AG10803 (cell line): ENCODE data around the gene NPPA.
A peak's percentile ranks its signal among the peaks of the same experiment; 100 is the strongest.

Source experiments
- DNase-seq: peaks from one replicate; pipeline ENCODE4 v3.0.0; 2010; ENCODE audit warnings: low read depth
- H3K4me3 ChIP-seq: 2 replicates; pipeline ENCODE4 v1.5.1; 2011; ENCODE audit warnings: mild to moderate bottlenecking, low read length, control low read depth
- TF ChIP-seq, protein P1 (sequence below): conservative IDR thresholded peaks from 2 replicates; pipeline ENCODE4 v1.5.1; 2011; ENCODE audit warnings: mild to moderate bottlenecking, low read length, control low read depth, inconsistent platforms

Gene NPPA

DNA sequence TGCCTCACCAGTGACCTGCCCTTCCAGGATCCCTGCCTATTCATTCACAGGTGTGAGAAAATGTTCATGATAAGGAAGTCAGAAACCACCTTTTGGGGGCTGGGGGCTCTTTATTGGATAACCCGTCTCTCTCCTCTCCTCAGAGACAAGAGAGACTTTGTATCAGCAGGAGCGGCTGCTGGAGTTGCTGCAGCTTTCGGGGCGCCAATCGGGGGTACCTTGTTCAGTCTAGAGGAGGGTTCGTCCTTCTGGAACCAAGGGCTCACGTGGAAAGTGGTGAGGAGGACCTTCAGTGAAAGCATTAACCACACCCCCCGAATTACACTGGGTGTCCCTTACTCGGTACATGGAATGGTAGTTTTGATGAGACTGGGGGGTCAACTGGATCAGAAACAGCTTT, 20.6 kb downstream of the NPPA start:
- no peak for DNase-seq
- no peak overlapping the region for H3K4me3 ChIP-seq
- TF ChIP-seq, protein P1, sequence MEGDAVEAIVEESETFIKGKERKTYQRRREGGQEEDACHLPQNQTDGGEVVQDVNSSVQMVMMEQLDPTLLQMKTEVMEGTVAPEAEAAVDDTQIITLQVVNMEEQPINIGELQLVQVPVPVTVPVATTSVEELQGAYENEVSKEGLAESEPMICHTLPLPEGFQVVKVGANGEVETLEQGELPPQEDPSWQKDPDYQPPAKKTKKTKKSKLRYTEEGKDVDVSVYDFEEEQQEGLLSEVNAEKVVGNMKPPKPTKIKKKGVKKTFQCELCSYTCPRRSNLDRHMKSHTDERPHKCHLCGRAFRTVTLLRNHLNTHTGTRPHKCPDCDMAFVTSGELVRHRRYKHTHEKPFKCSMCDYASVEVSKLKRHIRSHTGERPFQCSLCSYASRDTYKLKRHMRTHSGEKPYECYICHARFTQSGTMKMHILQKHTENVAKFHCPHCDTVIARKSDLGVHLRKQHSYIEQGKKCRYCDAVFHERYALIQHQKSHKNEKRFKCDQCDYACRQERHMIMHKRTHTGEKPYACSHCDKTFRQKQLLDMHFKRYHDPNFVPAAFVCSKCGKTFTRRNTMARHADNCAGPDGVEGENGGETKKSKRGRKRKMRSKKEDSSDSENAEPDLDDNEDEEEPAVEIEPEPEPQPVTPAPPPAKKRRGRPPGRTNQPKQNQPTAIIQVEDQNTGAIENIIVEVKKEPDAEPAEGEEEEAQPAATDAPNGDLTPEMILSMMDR, result no peak

DNA sequence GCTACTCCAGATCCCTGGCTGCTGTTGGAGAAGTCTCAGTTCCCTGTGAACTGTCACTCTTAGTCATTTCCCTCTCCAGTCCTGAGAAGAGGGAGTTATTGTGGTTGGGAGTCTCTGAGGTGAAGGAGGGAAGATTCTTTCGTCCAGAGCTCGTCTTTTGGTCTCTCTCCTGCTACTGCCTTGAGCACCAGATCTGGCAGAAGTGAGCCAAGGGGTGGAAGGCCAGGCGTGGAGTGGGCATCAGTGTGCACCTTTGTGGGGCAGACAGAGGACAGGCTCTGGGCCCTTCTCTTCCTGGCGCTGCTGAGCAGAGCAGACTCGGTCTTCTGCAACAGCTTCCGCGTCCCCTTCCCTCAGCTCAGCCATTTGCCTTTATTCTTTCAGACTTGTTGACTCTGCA, 22.5 kb downstream of the NPPA start:
- no peak overlapping the region for H3K4me3 ChIP-seq
- TF ChIP-seq, protein P1, result no peak
- DNase-seq, result no peak

DNA sequence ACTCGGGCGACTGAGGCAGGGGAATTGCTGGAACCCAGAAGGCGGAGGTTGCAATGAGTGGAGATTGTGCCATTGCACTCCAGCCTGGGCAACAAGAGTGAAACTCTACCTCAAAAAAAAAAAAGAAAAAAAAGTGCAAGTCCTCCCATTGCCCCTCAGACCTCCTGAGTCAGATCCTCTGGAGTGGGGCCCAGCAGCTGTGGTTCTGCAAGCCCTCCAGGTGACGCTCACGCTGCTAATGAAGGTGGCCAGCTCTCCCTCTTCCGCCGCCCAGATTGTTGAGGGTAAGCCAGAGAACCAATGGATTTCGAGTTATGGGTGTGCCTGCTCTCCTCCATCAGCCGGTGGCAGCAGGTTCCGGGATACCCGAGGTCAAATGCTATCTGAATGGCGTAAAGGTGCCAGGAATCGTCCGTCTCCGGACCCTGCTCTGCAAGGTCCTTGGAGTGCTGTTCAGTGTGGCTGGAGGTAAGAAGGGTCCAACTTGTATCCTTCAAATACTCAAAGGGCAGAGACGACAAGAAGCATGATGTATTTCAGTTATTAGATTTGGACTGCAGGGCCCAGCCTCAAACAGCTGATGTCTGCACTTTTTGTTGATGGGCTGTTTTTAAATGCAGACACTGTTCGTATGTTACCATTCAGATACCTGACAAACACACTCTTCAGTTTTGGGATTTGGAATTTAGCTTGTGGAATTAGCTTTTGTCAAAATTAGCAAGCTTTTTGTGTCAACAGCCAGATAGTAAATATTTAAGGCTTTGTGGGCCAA, 24.0 kb downstream of the NPPA start:
- TF ChIP-seq, protein P1, result no peak
- DNase-seq, result no peak
- no peak overlapping the region for H3K4me3 ChIP-seq

DNA sequence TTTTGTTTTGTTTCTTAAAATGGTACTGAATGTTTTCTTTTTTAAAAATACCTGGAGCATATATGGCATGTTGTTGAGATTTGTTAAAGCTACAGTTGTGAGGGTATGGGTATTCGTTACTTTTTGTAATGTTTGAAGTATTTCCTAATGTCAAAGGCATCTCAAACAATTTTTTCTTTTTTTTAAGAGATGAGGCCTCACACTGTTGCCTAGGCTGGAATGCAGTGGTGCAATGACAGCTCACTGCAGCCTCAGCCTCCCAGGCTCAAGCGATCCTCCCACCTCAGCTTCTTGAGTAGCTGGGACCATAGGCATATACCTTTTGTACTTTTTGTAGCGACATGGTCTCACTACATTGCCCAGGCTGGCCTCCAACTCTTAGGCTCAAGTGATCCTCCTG, 25.5 kb downstream of the NPPA start:
- DNase-seq, result peak; percentile 56
- TF ChIP-seq, protein P1, result no peak
- no peak overlapping the region for H3K4me3 ChIP-seq

DNA sequence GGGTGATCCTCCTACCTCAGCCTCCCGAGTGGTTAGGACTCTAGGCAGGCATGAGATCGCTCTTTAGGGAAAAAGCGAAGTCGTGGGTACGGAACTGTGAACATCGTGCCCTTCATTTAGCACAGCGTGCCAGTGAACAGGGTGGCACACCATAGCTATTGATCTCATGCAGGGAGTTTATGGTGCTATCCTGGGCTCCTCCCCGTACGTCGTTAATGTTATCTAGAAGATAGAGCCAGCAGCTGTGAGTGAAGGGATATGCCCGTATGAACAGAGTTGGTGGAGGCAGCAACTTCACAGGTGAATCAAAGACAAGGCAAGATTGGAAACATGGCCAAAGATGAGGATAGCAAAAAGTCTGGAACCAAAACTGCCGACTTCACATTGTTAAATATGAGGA, 30.4 kb downstream of the NPPA start:
- DNase-seq, result no peak
- TF ChIP-seq, protein P1, result no peak
- no peak overlapping the region for H3K4me3 ChIP-seq

DNA sequence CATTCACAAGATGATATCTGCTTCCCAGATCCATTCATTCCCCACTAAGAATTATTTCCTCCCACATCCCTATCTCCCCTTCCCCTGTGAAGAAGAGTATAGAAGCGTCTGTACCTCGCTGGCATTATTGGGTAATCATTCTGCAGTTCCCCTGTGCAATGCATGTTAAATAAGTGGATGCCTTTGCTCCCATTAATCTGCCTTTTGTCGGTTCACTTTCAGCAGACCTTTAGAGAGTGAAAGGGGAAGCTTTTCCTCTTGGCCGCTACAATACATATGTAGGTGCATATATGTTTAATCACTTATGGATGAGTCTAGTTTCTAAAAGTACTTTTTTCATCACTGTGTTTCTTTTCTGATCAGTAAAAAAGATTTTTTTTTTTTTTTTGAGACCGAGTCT, 34.6 kb downstream of the NPPA start:
- H3K4me3 ChIP-seq, result no peak overlapping the region
- DNase-seq, result no peak
- TF ChIP-seq, protein P1, result no peak

DNA sequence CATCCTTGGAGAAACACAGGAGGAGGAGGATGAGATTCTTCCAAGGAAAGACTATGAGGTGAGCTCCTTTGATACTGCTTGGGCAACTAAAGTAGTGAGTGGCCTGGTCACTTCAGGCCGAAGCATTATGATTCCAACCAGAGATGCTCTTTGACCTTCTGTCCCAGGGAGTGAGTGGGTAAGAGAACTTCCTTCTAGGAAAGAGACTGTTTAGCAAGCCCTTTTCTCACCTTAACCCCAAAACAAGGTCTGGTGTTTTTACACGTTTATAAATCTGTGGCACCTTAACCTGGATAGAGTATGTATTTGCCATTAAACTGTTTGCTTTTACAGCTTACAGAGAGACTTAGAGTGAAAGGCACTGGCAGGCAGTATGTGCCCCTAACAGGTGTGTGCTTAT, 40.5 kb downstream of the NPPA start:
- TF ChIP-seq, protein P1, result no peak
- peak overlapping the region; percentile 93 for H3K4me3 ChIP-seq
- no peak for DNase-seq
